ENCODE data around the gene IL2RA. TPM values are rescaled to one million over a fixed set of nuclear protein-coding genes. Genes with fewer than 3 reads are reported as not detected.
A peak's percentile ranks its signal among the peaks of the same experiment; 100 is the strongest.
"Not testable (repeated sequence)": the region's sequence is repeated elsewhere in the genome, so short reads cannot be mapped to it uniquely, and the experiment has no call there.

The IL2RA gene
- total RNA-seq, 1 experiment from 2014 or later = not detected

DNA sequence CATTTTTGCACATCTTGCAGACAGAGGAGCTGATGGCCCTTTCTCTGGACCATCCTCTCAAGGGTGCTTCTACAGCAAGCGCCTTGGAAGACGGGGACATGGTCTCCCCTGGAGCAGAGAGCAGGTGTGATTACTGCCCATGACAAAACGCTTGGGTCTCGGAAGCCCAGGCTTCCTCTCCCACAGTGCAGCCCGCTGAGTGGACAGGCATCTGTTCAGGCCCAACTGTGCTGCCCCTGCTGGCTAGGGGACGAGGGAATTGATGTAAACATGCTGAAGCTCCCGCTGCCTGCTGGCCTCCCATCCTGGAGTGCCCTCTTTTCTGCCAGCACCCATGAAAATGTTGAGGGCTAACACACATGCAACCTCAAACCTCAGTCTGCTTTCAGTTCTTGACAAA is 99.1 kb downstream of the IL2RA start:
- Histone ChIP-seq H2BK120ac (ENCODE audit: low read depth, low read length, poor library complexity, severe bottlenecking) (no peak overlapping the region), H3K14ac (ENCODE audit: insufficient read depth, low read length) (no peak overlapping the region), H3K79me2 (ENCODE audit: insufficient read depth, low read length) (no peaks in the 10 kb centered on the region), H3K23ac (ENCODE audit: insufficient read length, low read depth, low read length) (no peak overlapping the region), H3K9me3 (ENCODE audit: control insufficient read depth, low read depth, low read length) (no peaks in the 10 kb centered on the region), H3K4me1 (ENCODE audit: insufficient read depth, low read length) (no peaks in the 10 kb centered on the region; the same call in 1 of the 2 replicates), H2BK5ac (ENCODE audit: insufficient read length, low read length) (no peak overlapping the region), H2BK15ac (ENCODE audit: low read depth, low read length) (no peak overlapping the region), H3K4me2 (ENCODE audit: insufficient read depth, insufficient read length, low read length) (no peak overlapping the region), H2AFZ (ENCODE audit: low read length) (no peak overlapping the region), H3K23me2 (ENCODE audit: insufficient read length, low read depth, low read length, poor library complexity, severe bottlenecking) (no peaks in the 10 kb centered on the region), H2BK12ac (ENCODE audit: insufficient read length, low read depth, low read length) (no peak overlapping the region), H4K20me1 (ENCODE audit: control insufficient read depth, insufficient read depth, insufficient read length) (no peaks in the 10 kb centered on the region), H3K56ac (ENCODE audit: insufficient read length, low read depth, low read length) (no peak overlapping the region), H4K8ac (replicated peaks; ENCODE audit: insufficient read length, low read depth, low read length) (no peak overlapping the region), H2AK5ac (ENCODE audit: insufficient read length, low read length) (no peak overlapping the region), H3K9ac (ENCODE audit: extremely low read depth, insufficient read length, low read length) (no peak overlapping the region), H3K18ac (ENCODE audit: insufficient read length, low read depth, low read length) (no peak overlapping the region), H3K27ac (ENCODE audit: insufficient read length, low read depth, low read length) (no peak overlapping the region), H4K5ac (ENCODE audit: insufficient read length, low read depth, low read length) (no peak overlapping the region), H3T11ph (ENCODE audit: low read length) (no peak overlapping the region), H3K4ac (ENCODE audit: low read depth, low read length) (no peak overlapping the region), H3K79me1 (ENCODE audit: insufficient read depth, low read depth, low read length, poor library complexity, severe bottlenecking) (no peaks in the 10 kb centered on the region), H4K91ac (ENCODE audit: insufficient read length, low read depth, low read length) (no peak overlapping the region), H2BK20ac (ENCODE audit: low read depth, low read length, poor library complexity, severe bottlenecking) (no peak overlapping the region), H3K27me3 (ENCODE audit: insufficient read depth, low read length) (no peaks in the 10 kb centered on the region)
- Mint-ChIP-seq H3K27me3 (ENCODE audit: low read depth) (peaks cover 1% of the 10 kb centered on the region), H3K27ac (no peak overlapping the region; a peak in 1 of 7 replicates), H3K9me3 (no peaks in the 10 kb centered on the region), H3K4me3 (no peak overlapping the region), H3K36me3 (ENCODE audit: insufficient read depth in 1 of 3, low read depth in 3 of 3) (no peaks in the 10 kb centered on the region), H3K4me1 (peaks cover 3 to 5% of the 10 kb centered on the region in 2 experiments; a peak in 2 of 4 replicates)
- DNase-seq = peak; percentile 20
- no CpG with 5 or more reads among the region's 7 CpGs for WGBS (ENCODE audit: extremely low coverage, insufficient read length, low lambda C conversion rate)
- TF ChIP-seq, protein P1, sequence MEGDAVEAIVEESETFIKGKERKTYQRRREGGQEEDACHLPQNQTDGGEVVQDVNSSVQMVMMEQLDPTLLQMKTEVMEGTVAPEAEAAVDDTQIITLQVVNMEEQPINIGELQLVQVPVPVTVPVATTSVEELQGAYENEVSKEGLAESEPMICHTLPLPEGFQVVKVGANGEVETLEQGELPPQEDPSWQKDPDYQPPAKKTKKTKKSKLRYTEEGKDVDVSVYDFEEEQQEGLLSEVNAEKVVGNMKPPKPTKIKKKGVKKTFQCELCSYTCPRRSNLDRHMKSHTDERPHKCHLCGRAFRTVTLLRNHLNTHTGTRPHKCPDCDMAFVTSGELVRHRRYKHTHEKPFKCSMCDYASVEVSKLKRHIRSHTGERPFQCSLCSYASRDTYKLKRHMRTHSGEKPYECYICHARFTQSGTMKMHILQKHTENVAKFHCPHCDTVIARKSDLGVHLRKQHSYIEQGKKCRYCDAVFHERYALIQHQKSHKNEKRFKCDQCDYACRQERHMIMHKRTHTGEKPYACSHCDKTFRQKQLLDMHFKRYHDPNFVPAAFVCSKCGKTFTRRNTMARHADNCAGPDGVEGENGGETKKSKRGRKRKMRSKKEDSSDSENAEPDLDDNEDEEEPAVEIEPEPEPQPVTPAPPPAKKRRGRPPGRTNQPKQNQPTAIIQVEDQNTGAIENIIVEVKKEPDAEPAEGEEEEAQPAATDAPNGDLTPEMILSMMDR (conservative IDR thresholded peaks at IDR 0.05) = no peak

DNA sequence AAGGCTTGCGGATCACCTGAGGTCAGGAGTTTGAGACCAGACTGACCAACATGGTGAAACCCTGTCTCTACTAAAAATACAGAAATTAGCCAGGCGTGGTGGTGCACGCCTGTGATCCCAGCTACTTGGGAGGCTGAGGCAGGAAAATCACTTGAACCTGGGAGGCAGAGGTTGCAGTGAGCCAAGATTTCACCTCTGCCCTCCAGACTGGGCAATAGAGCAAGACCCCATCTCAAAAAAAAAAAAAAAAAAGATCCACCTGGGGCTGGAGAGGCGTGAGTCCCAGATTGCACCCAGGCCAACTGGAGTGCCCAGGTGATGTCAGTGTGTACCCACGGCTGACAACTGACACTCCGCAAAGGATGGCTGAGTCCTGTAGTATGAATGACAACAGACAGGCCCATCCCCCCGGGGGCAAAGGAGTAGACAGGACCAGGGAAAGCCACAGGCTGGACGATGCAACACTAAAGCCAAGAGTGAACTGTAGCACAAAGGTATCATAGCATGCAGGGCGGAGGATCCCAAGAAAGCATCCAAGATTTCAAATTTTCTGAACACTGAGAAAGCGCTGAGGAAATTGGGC is 99.7 kb downstream of the IL2RA start:
- not testable (repeated sequence) for H4K8ac ChIP-seq (replicated peaks; ENCODE audit: insufficient read length, low read depth, low read length); H3K4me3 Mint-ChIP-seq; H3K9me3 Mint-ChIP-seq

More for the DNA sequence above, 99.7 kb downstream of the IL2RA start:
- H4K91ac ChIP-seq (ENCODE audit: insufficient read length, low read depth, low read length); H3K27me3 ChIP-seq (ENCODE audit: insufficient read depth, low read length); H2AK5ac ChIP-seq (ENCODE audit: insufficient read length, low read length); DNase-seq; H3K36me3 Mint-ChIP-seq (ENCODE audit: insufficient read depth in 1 of 3, low read depth in 3 of 3); H2BK12ac ChIP-seq (ENCODE audit: insufficient read length, low read depth, low read length); H3K4ac ChIP-seq (ENCODE audit: low read depth, low read length); H3K4me1 ChIP-seq (ENCODE audit: insufficient read depth, low read length); H3K18ac ChIP-seq (ENCODE audit: insufficient read length, low read depth, low read length); H3K79me2 ChIP-seq (ENCODE audit: insufficient read depth, low read length); H3K27me3 Mint-ChIP-seq (ENCODE audit: low read depth); H3K27ac ChIP-seq (ENCODE audit: insufficient read length, low read depth, low read length); H3K14ac ChIP-seq (ENCODE audit: insufficient read depth, low read length); H2BK20ac ChIP-seq (ENCODE audit: low read depth, low read length, poor library complexity, severe bottlenecking); H3K56ac ChIP-seq (ENCODE audit: insufficient read length, low read depth, low read length); H3K9ac ChIP-seq (ENCODE audit: extremely low read depth, insufficient read length, low read length); H3K4me1 Mint-ChIP-seq; H3K23ac ChIP-seq (ENCODE audit: insufficient read length, low read depth, low read length); H3K9me3 ChIP-seq (ENCODE audit: control insufficient read depth, low read depth, low read length); H3K23me2 ChIP-seq (ENCODE audit: insufficient read length, low read depth, low read length, poor library complexity, severe bottlenecking); H4K5ac ChIP-seq (ENCODE audit: insufficient read length, low read depth, low read length); H3T11ph ChIP-seq (ENCODE audit: low read length); H4K20me1 ChIP-seq (ENCODE audit: control insufficient read depth, insufficient read depth, insufficient read length); H2AFZ ChIP-seq (ENCODE audit: low read length); H2BK120ac ChIP-seq (ENCODE audit: low read depth, low read length, poor library complexity, severe bottlenecking); H2BK15ac ChIP-seq (ENCODE audit: low read depth, low read length); H3K27ac Mint-ChIP-seq; H2BK5ac ChIP-seq (ENCODE audit: insufficient read length, low read length); H3K79me1 ChIP-seq (ENCODE audit: insufficient read depth, low read depth, low read length, poor library complexity, severe bottlenecking); H3K4me2 ChIP-seq (ENCODE audit: insufficient read depth, insufficient read length, low read length): not testable (repeated sequence)
- WGBS (ENCODE audit: extremely low coverage, insufficient read length, low lambda C conversion rate) = no CpG with 5 or more reads among the region's 10 CpGs

Measured in H9 (cell line).